A549 (cell line): ENCODE measurements around the gene RELL1. TPM values are rescaled to one million over a fixed set of nuclear protein-coding genes. Genes with fewer than 3 reads are reported as not detected.

ENCODE experiments used
- ATAC-seq, 2 experiments: fragments of 200-7000 bp in 1 of 2; fragments of >200 bp in 1 of 2; cut with Nextera tagmentation in 1 of 2; cut with Tn5 transposase in 1 of 2; 3 replicates each; pipeline versions ENCODE4 v1.8.0 to v1.9.1; 2018 to 2020; ENCODE audit warnings: mild to moderate bottlenecking in 1 of 2, moderate library complexity in 1 of 2
- CTCF ChIA-PET: fragments of 300-600 bp; sonication (Branson Sonifier 250); formaldehyde crosslinking; extraction: SDS; loops from one replicate; lab custom pipeline; 2021; ENCODE audit warnings: antibody characterized with exemption, inconsistent platforms; lab: Yijun Ruan, JAX
- POLR2A ChIA-PET: fragments of 350-600 bp; formaldehyde crosslinking; extraction: SDS; loops from one replicate; lab custom pipeline; 2021; ENCODE audit warnings: antibody characterized with exemption, inconsistent platforms; lab: Yijun Ruan, JAX
- DNase-seq, 2 experiments: peaks; one replicate each; pipeline versions ENCODE4 v3.0.0 to v3.0.0-alpha.2; 2011 to 2016; ENCODE audit warnings: low read depth in 1 of 2, low spot score in 1 of 2
- FAIRE-seq: peaks from 2 replicates; lab custom pipeline; 2011; peaks lifted over from hg19 to GRCh38; lab: Jason Lieb, UNC
- H3K27ac ChIP-seq, 2 experiments: fragments of >200 bp; sonication (Bioruptor Twin); formaldehyde crosslinking; 3 replicates each; pipeline ENCODE4 v1.5.1; 2016 to 2017
- H3K4me1 ChIP-seq: fragments of >200 bp; sonication (Bioruptor Twin); formaldehyde crosslinking; 3 replicates; pipeline ENCODE4 v1.6.1; 2016
- H3K4me2 ChIP-seq: fragments of >200 bp; sonication (Bioruptor Twin); formaldehyde crosslinking; 3 replicates; pipeline ENCODE4 v1.6.1; 2016
- H3K4me3 ChIP-seq: fragments of >200 bp; sonication (Bioruptor Twin); formaldehyde crosslinking; 3 replicates; pipeline ENCODE4 v1.5.1; 2016
- H3K9me3 ChIP-seq: fragments of >200 bp; sonication (Bioruptor Twin); formaldehyde crosslinking; 3 replicates; pipeline ENCODE4 v1.6.1; 2016
- BCL3 ChIP-seq: fragments of >200 bp; sonication (Bioruptor Twin); formaldehyde crosslinking; IDR thresholded peaks from 3 replicates; pipeline ENCODE4 v1.6.1; 2016
- CBX8 ChIP-seq: fragments of 200-600 bp; sonication (generic); IDR thresholded peaks from 2 replicates; pipeline ENCODE4 v1.6.1; 2016
- CTCF ChIP-seq: fragments of >200 bp; sonication (Bioruptor Twin); formaldehyde crosslinking; IDR thresholded peaks from 3 replicates; pipeline ENCODE4 v1.5.1; 2016
- EHF ChIP-seq: fragments of 250-450 bp; sonication (Bioruptor Pico); IDR thresholded peaks from 2 replicates; pipeline ENCODE4 v1.5.0; 2020; ENCODE audit warnings: mild to moderate bottlenecking
- ELK1 ChIP-seq: fragments of 150-350 bp; IDR thresholded peaks from 2 replicates; pipeline ENCODE4 v1.6.1; 2014; ENCODE audit warnings: low read depth, mild to moderate bottlenecking, low read length
- FOSB ChIP-seq: fragments of 250-450 bp; sonication (Bioruptor Pico); IDR thresholded peaks from 2 replicates; pipeline ENCODE4 v1.5.0; 2020; ENCODE audit warnings: mild to moderate bottlenecking, moderate library complexity
- HMGXB4 ChIP-seq: fragments of 250-450 bp; sonication (Bioruptor Pico); IDR thresholded peaks from 2 replicates; pipeline ENCODE4 v1.5.0; 2021; ENCODE audit warnings: mild to moderate bottlenecking, moderate library complexity, borderline replicate concordance
- HOXA7 ChIP-seq: fragments of 250-450 bp; sonication (Bioruptor Pico); IDR thresholded peaks from 2 replicates; pipeline ENCODE4 v1.5.0; 2020; ENCODE audit warnings: mild to moderate bottlenecking, moderate library complexity
- HOXB13 ChIP-seq: fragments of 250-450 bp; sonication (Bioruptor Pico); IDR thresholded peaks from 2 replicates; pipeline ENCODE4 v1.5.0; 2020; ENCODE audit warnings: low read depth, mild to moderate bottlenecking, moderate library complexity
- JUN ChIP-seq, 2 experiments: fragments of >200 bp; sonication (Bioruptor Twin); formaldehyde crosslinking; IDR thresholded peaks; 2 replicates in 1 of 2; 3 replicates in 1 of 2; pipeline ENCODE4 v1.6.1; 2016 to 2017
- JUNB ChIP-seq: fragments of >200 bp; sonication (Bioruptor Twin); formaldehyde crosslinking; IDR thresholded peaks from 2 replicates; pipeline ENCODE4 v1.6.1; 2016
- MAFK ChIP-seq: fragments of 450-650 bp; IDR thresholded peaks from 2 replicates; pipeline ENCODE4 v1.6.1; 2014; ENCODE audit not compliant: partially characterized antibody
- NPAS2 ChIP-seq: fragments of 250-450 bp; sonication (Bioruptor Pico); IDR thresholded peaks from 2 replicates; pipeline ENCODE4 v1.8.0; 2022; ENCODE audit warnings: mild to moderate bottlenecking, moderate library complexity, borderline replicate concordance
- NR3C1 ChIP-seq: fragments of >200 bp; sonication (Bioruptor Twin); formaldehyde crosslinking; IDR thresholded peaks from 3 replicates; pipeline ENCODE4 v1.6.1; 2017
- RARB ChIP-seq: fragments of 250-450 bp; sonication (Bioruptor Pico); IDR thresholded peaks from 2 replicates; pipeline ENCODE4 v1.8.0; 2021; ENCODE audit warnings: mild to moderate bottlenecking, moderate library complexity
- REST ChIP-seq: fragments of 200-600 bp; sonication (generic); IDR thresholded peaks from 2 replicates; pipeline ENCODE4 v1.6.1; 2016; ENCODE audit warnings: antibody characterized with exemption, mild to moderate bottlenecking, moderate library complexity
- RNF2 ChIP-seq: fragments of 200-600 bp; sonication (generic); IDR thresholded peaks from 2 replicates; pipeline ENCODE4 v1.6.1; 2016; ENCODE audit warnings: low read depth, mild to moderate bottlenecking, antibody characterized with exemption, moderate library complexity, borderline replicate concordance
- SMC3 ChIP-seq: fragments of >200 bp; sonication (Bioruptor Twin); formaldehyde crosslinking; IDR thresholded peaks from 3 replicates; pipeline ENCODE4 v1.6.1; 2018; ENCODE audit warnings: inconsistent platforms
- SREBF2 ChIP-seq: fragments of 450-650 bp; IDR thresholded peaks from 2 replicates; pipeline ENCODE4 v1.6.1; 2014; ENCODE audit warnings: mild to moderate bottlenecking, moderate library complexity
- ZC3H11A ChIP-seq: fragments of 450-650 bp; IDR thresholded peaks from 2 replicates; pipeline ENCODE4 v1.6.1; 2014; ENCODE audit warnings: antibody characterized with exemption, mild to moderate bottlenecking
- WGBS: methylation state at CpG from one replicate; pipeline ENCODE4 v1.1.6; 2017; ENCODE audit errors: missing lambda C conversion rate; 5-methylcytosine and 5-hydroxymethylcytosine counted together
- polyA plus RNA-seq, 4 experiments: library from polyadenylated mRNA; depleted of rRNA in 3 of 4; stranded (reverse); fragments of >200 nt; fragmentation: RNase III in 1 of 4; extraction: RNeasy Plus Mini Kit Qiagen cat#74134 plus additional on column Dnase treatment in 1 of 4; gene quantifications; 2 replicates in 3 of 4; 3 replicates in 1 of 4; pipeline ENCODE4 v1.2.3, GENCODE V29; 2011 to 2017

RELL1 gene
- polyA plus RNA-seq, 2 of the 4 experiments (the other 2 are of a cell fraction) = 5.0 to 9.6 TPM

GRCh38 chr4:37612811-37613210 lies 73.4 kb downstream of the RELL1 start (continued):
- TF ChIP-seq REST (no peak), FOSB (CRISPR knock-in tag) (no peak), SREBF2 (no peak), NR3C1 (no peak), ZC3H11A (no peak), HOXA7 (CRISPR knock-in tag) (no peak)
- TF ChIP-seq, all 56 proteins: peak for 0

- ChIA-PET CTCF (interaction anchor here (0.9 kb wide), 1 partner anchor 19 kb away, joined by 3 read pairs; no protein-coding TSS in a partner anchor), POLR2A (no interaction called here)
- Histone ChIP-seq H3K4me3 (no peak overlapping the region), H3K9me3 (no peaks in the 10 kb centered on the region), H3K27ac (no peak overlapping the region), H3K4me1 (0 out of 3 replicates have a peak, but pooled peaks cover under 1% of the 10 kb centered on the region), H3K4me2 (no peak overlapping the region)
- FAIRE-seq (no peak), ATAC-seq (no peak), DNase-seq (no peak)
- TF ChIP-seq ELK1 (no peak), EHF (CRISPR knock-in tag) (no peak), MAFK (no peak)
These were observed 76.5 kb downstream of the RELL1 start for GRCh38 chr4:37609626-37610025.

GRCh38 chr4:37607018-37607417 lies 79.2 kb downstream of the RELL1 start:
- POLR2A ChIA-PET = no interaction called here
- DNase-seq = no peak
- Histone ChIP-seq H3K27ac (no peak overlapping the region), H3K4me2 (no peak overlapping the region), H3K9me3 (no peaks in the 10 kb centered on the region), H3K4me3 (no peak overlapping the region)
- 73% methylated on average over 5 of the region's 5 CpGs for WGBS
- FAIRE-seq = no peak
- TF ChIP-seq ZC3H11A (no peak), FOSB (CRISPR knock-in tag) (no peak), NPAS2 (CRISPR knock-in tag) (no peak), HMGXB4 (no peak), RNF2 (no peak), CTCF (no peak), HOXB13 (CRISPR knock-in tag) (no peak), JUNB (no peak), RARB (CRISPR knock-in tag) (no peak), BCL3 (no peak), JUN (IDR thresholded peaks at IDR 0.05) (no peak), CBX8 (no peak), SMC3 (no peak)
- TF ChIP-seq, all 56 proteins: peak for 0
- H3K4me1 ChIP-seq = 0 out of 3 replicates have a peak, but pooled peaks cover 5% of the 10 kb centered on the region
- no peak for ATAC-seq
- CTCF ChIA-PET = no interaction called here
